Coronary artery (tissue), 2 donors: ENCODE data around the gene NGRN.

Experiments used
- DNase-seq: peaks from one replicate; pipeline ENCODE4 v3.0.0-alpha.2; 2017; ENCODE audit warnings: low spot score
- H3K27ac ChIP-seq, 2 donors: fragments of 200-600 bp; sonication (generic); one replicate each; pipeline ENCODE4 v1.5.1; 2016 to 2019
- H3K4me3 ChIP-seq: fragments of 200-600 bp; sonication (generic); 2 replicates; pipeline ENCODE4 v1.5.1; 2016; ENCODE audit warnings: mild to moderate bottlenecking, moderate library complexity
- CTCF ChIP-seq: fragments of 200-600 bp; sonication (generic); IDR thresholded peaks from one replicate; pipeline ENCODE4 v1.5.1; 2019; ENCODE audit warnings: antibody characterized with exemption

The NGRN gene

GRCh38 chr15:90307661-90308060 is 42.2 kb downstream of the NGRN start:
- DNase-seq, result peak; percentile 71
- H3K27ac ChIP-seq, result peak overlapping the region; percentile 63 to 81
- TF ChIP-seq CTCF, result no peak
- no peak overlapping the region for H3K4me3 ChIP-seq

GRCh38 chr15:90309020-90309419 is 43.5 kb downstream of the NGRN start:
- Histone ChIP-seq H3K27ac (peak overlapping the region; percentile 7 to 13), H3K4me3 (no peak overlapping the region)
- no peak for TF ChIP-seq CTCF
- DNase-seq, result no peak

GRCh38 chr15:90315278-90315982 is 50.0 kb downstream of the NGRN start:
- Histone ChIP-seq H3K27ac (peak overlapping the region; percentile 87 to 90), H3K4me3 (peak overlapping the region; percentile 35)
- no peak for TF ChIP-seq CTCF
- peak; percentile 91 for DNase-seq

GRCh38 chr15:90316139-90316538 is 50.7 kb downstream of the NGRN start:
- DNase-seq, result no peak
- peak overlapping the region; percentile 35 for H3K4me3 ChIP-seq

GRCh38 chr15:90318591-90318990 is 53.1 kb downstream of the NGRN start:
- no peak for TF ChIP-seq CTCF
- Histone ChIP-seq H3K27ac (no peak overlapping the region), H3K4me3 (no peak overlapping the region)
- peak; percentile 68 for DNase-seq

More at GRCh38 chr15:90316139-90316538, 50.7 kb downstream of the NGRN start:
- TF ChIP-seq CTCF, result no peak
- H3K27ac ChIP-seq, result peak overlapping the region; percentile 87 to 90

- DNase-seq, result peak; percentile 91
- Histone ChIP-seq H3K4me3 (peak overlapping the region; percentile 42), H3K27ac (peak overlapping the region; percentile 64 to 65)
- peak; percentile 98 for TF ChIP-seq CTCF
These were observed 54.8 kb downstream of the NGRN start for GRCh38 chr15:90320062-90320884.
